ENCODE results near the gene APOC1. TPM values are rescaled to one million over a fixed set of nuclear protein-coding genes. Genes with fewer than 3 reads are reported as not detected.
"Not testable (repeated sequence)": the region's sequence is repeated elsewhere in the genome, so short reads cannot be mapped to it uniquely, and the experiment has no call there.

Gene APOC1
- total RNA-seq, 1 donor from 2014 or later: 2.9 TPM

- FAIRE-seq (no peak), DNase-seq (ENCODE audit: low spot score in 2 of 2) (no peak)
Observed at GRCh38 chr19:44909775-44910174, 4.6 kb upstream of the APOC1 start.

- not testable (repeated sequence) for FAIRE-seq; DNase-seq (ENCODE audit: low spot score in 2 of 2)
Observed at GRCh38 chr19:44911896-44912295, 2.5 kb upstream of the APOC1 start.

- FAIRE-seq (no peak), DNase-seq (ENCODE audit: low spot score in 2 of 2) (peak; percentile 58 to 75)
Observed at GRCh38 chr19:44912854-44913253, 1.6 kb upstream of the APOC1 start.

- not testable (repeated sequence) for DNase-seq (ENCODE audit: low spot score in 2 of 2)
Observed at GRCh38 chr19:44913512-44914432, 636 bp upstream of the APOC1 start.

GRCh38 chr19:44924243-44924725 is 9.9 kb downstream of the APOC1 start:
- FAIRE-seq: no peak
- no peak for DNase-seq (ENCODE audit: low spot score in 2 of 2)

More at GRCh38 chr19:44913512-44914432, 636 bp upstream of the APOC1 start:
- not testable (repeated sequence) for FAIRE-seq

- FAIRE-seq (no peak), DNase-seq (ENCODE audit: low spot score in 2 of 2) (peak; percentile 66 to 76)
Observed at GRCh38 chr19:44925114-44925891, 10.9 kb downstream of the APOC1 start.

- DNase-seq (ENCODE audit: low spot score in 2 of 2); FAIRE-seq: not testable (repeated sequence)
Observed at GRCh38 chr19:44926245-44927077, 12.1 kb downstream of the APOC1 start.

- FAIRE-seq: no peak
- DNase-seq (ENCODE audit: low spot score in 2 of 2): no peak
Observed at GRCh38 chr19:44927746-44928145, 13.3 kb downstream of the APOC1 start.

GRCh38 chr19:44930088-44930487 is 15.7 kb downstream of the APOC1 start:
- DNase-seq (ENCODE audit: low spot score in 2 of 2): no peak
- FAIRE-seq: no peak

GRCh38 chr19:44931541-44931940 is 17.1 kb downstream of the APOC1 start:
- FAIRE-seq: no peak
- DNase-seq (ENCODE audit: low spot score in 2 of 2): no peak

- DNase-seq (ENCODE audit: low spot score in 2 of 2): no peak
Observed at GRCh38 chr19:44939668-44940067, 25.3 kb downstream of the APOC1 start.

GRCh38 chr19:44942067-44942571 is 27.7 kb downstream of the APOC1 start, which contains the start of gene APOC4:
Gene APOC4 (plus strand): TSS chr19:44942237. CDS start chr19:44942278, 41 bp downstream.
- DNase-seq (ENCODE audit: low spot score in 2 of 2) (no peak), FAIRE-seq (no peak)

More at GRCh38 chr19:44939668-44940067, 25.3 kb downstream of the APOC1 start:
- no peak for FAIRE-seq

GRCh38 chr19:44943801-44944249 is 29.4 kb downstream of the APOC1 start:
- no peak for DNase-seq (ENCODE audit: low spot score in 2 of 2)
- FAIRE-seq: no peak

- no peak for FAIRE-seq
- no peak for DNase-seq (ENCODE audit: low spot score in 2 of 2)
Observed at GRCh38 chr19:44947041-44947581, 32.7 kb downstream of the APOC1 start.

GRCh38 chr19:44948237-44948636 is 33.8 kb downstream of the APOC1 start:
- FAIRE-seq (no peak), DNase-seq (ENCODE audit: low spot score in 2 of 2) (no peak)

GRCh38 chr19:44948763-44949374 is 34.5 kb downstream of the APOC1 start:
- FAIRE-seq (no peak), DNase-seq (ENCODE audit: low spot score in 2 of 2) (no peak)

- no peak for FAIRE-seq
- no peak for DNase-seq (ENCODE audit: low spot score in 2 of 2)
Observed at GRCh38 chr19:44949550-44949949, 35.1 kb downstream of the APOC1 start.

GRCh38 chr19:44951179-44952159 is 37.1 kb downstream of the APOC1 start:
- no peak for FAIRE-seq
- DNase-seq (ENCODE audit: low spot score in 2 of 2): peak; percentile 54 to 72

Data from frontal cortex (tissue), 4 donors.